ENCODE measurements around the gene RALGAPA2.
A peak's percentile ranks its signal among the peaks of the same experiment; 100 is the strongest.

Gene RALGAPA2

DNA sequence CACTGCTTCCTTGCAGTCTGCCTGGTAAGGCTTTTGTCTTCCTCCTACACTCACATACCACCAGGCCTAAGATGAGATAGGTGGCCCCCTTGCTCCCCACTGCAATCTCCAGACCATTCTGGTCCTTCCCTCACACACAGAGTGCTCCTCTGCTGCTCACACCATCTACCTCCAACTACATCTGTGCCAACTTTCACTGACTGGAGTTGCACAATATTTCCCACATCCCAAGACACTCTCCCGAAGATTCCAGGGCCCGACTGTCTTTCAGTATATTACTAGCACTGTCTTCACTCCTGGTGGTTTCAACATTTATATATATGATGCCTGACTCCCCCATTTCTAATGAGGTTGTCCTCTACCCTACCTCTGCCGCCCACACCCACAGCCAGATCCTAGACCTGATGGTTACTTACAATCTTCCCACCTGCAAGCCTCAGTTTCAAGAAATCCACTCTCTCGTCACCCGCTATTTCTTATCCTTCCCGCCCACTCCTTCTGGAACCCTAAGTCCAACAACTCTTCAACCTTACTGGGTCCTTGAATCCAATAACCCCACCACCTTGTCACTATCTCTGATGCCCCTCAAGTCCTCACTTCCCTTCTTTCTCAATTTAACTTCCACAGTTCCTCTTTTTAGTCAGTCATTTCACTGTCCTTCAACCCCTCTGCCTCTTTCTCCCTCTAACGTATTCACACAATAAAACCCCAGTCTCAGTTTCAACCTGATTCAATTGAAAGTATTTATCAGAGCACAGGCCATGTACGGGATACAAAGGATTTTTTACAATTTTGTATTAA, 21.6 kb downstream of the RALGAPA2 start:
- H3K4me3 ChIP-seq (ENCODE audit: low read depth, low read length): no peak overlapping the region
- TF ChIP-seq MYC (IDR thresholded peaks at IDR 0.05; ENCODE audit: low read depth, low read length): 0 out of 2 replicates have a peak, but pooled peaks have one; percentile 32
- no peak for TF ChIP-seq CTCF (IDR thresholded peaks at IDR 0.05; ENCODE audit: low read depth, low read length)
- DNase-seq (ENCODE audit: low read depth): peak; percentile 86

DNA sequence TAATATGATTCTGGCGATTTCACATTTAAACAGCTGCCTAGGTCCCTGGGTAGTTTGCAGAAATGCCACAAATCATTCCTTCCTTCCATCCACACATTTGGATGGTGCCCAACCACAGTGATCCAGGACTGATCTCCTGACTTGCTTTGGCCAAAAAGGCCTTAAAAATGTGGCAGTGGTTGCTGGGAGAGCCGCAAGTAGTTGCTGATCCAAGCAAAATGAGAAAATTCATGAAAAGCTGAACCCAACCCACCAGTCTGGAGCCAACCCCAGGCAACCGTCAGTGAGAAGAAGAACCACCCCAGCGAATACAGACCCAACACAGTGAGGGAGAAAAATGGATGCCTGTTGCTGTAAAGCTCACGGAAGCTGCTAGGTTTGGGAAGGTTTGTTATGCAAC, 25.1 kb downstream of the RALGAPA2 start:
- DNase-seq (ENCODE audit: low read depth): no peak
- TF ChIP-seq MAX (IDR thresholded peaks at IDR 0.05; ENCODE audit: low read depth, low read length) (no peak), CTCF (IDR thresholded peaks at IDR 0.05; ENCODE audit: low read depth, low read length) (no peak), POLR2A (IDR thresholded peaks at IDR 0.05; ENCODE audit: extremely low read depth, insufficient read length) (no peak), MYC (IDR thresholded peaks at IDR 0.05; ENCODE audit: low read depth, low read length) (no peak)

DNA sequence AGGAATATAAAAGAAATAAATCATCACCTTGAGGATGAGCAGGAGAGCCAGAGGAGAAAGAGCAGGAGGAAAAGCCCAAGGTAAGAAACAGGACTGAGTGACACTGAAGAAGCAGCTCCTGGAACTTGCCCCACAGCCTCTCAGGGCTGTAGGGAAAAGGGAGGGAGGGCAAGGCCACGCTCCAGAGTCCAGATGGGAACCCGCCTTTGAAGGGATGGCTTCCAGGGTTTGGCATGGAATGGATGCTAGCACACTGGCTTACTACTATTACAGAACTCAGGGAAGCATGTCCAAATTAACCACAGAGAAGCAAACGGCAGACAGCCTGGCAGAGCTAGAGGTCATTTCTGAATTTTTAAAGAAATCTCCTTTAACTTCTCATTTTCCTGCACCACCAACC, 26.8 kb downstream of the RALGAPA2 start:
- TF ChIP-seq POLR2A (IDR thresholded peaks at IDR 0.05; ENCODE audit: extremely low read depth, insufficient read length) (no peak), MAX (IDR thresholded peaks at IDR 0.05; ENCODE audit: low read depth, low read length) (no peak), CTCF (IDR thresholded peaks at IDR 0.05; ENCODE audit: low read depth, low read length) (no peak), MYC (IDR thresholded peaks at IDR 0.05; ENCODE audit: low read depth, low read length) (no peak)
- no peak overlapping the region for H3K4me3 ChIP-seq (ENCODE audit: low read depth, low read length)
- DNase-seq (ENCODE audit: low read depth): no peak

More for the DNA sequence above, 25.1 kb downstream of the RALGAPA2 start:
- no peak overlapping the region for H3K4me3 ChIP-seq (ENCODE audit: low read depth, low read length)

- TF ChIP-seq CTCF (IDR thresholded peaks at IDR 0.05; ENCODE audit: low read depth, low read length) (no peak), MAX (IDR thresholded peaks at IDR 0.05; ENCODE audit: low read depth, low read length) (peak; percentile 74), MYC (IDR thresholded peaks at IDR 0.05; ENCODE audit: low read depth, low read length) (peak; percentile 61), POLR2A (IDR thresholded peaks at IDR 0.05; ENCODE audit: extremely low read depth, insufficient read length) (no peak)
- no peak overlapping the region for H3K4me3 ChIP-seq (ENCODE audit: low read depth, low read length)
- DNase-seq (ENCODE audit: low read depth): peak; percentile 64
These were observed 28.7 kb downstream of the RALGAPA2 start for GRCh38 chr20:20683481-20684321.

DNA sequence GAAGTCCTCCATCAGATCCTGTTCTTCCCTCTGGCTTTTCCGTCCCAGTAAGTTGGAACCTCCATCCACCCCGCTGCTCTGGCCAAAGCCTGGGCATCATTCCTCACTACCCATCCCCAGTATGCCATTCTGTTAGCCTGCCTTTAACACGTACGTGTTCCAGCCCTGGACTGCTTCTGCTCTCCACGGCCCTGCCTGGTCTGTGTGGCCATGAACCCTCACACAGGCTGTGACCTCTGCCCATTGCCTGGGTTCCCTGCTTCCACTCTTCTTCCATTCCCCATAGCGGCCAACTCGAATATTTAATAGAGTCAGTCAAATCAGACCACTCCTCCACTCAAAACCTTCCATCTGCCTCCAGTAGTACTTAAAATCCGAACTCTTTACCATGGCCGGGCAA, 29.4 kb downstream of the RALGAPA2 start:
- DNase-seq (ENCODE audit: low read depth): no peak

More for the DNA sequence above, 29.4 kb downstream of the RALGAPA2 start:
- no peak overlapping the region for H3K4me3 ChIP-seq (ENCODE audit: low read depth, low read length)
- TF ChIP-seq CTCF (IDR thresholded peaks at IDR 0.05; ENCODE audit: low read depth, low read length) (no peak), MAX (IDR thresholded peaks at IDR 0.05; ENCODE audit: low read depth, low read length) (no peak), POLR2A (IDR thresholded peaks at IDR 0.05; ENCODE audit: extremely low read depth, insufficient read length) (no peak), MYC (IDR thresholded peaks at IDR 0.05; ENCODE audit: low read depth, low read length) (no peak)
